IMR-90 (cell line): ENCODE measurements around the gene MRAP.

ENCODE experiments used
- MAZ ChIP-seq: IDR thresholded peaks from 2 replicates; pipeline ENCODE4 v1.6.1; 2012; ENCODE audit warnings: low read depth, mild to moderate bottlenecking, low read length, improper control_type of control experiment, moderate library complexity, borderline replicate concordance
- POLR2A ChIP-seq: IDR thresholded peaks from 2 replicates; pipeline ENCODE4 v1.6.1; 2012; ENCODE audit warnings: mild to moderate bottlenecking, low read depth, low read length
- RFX5 ChIP-seq: IDR thresholded peaks from 2 replicates; pipeline ENCODE4 v1.8.0; 2012; ENCODE audit warnings: low read depth, mild to moderate bottlenecking, low read length, moderate library complexity
- SMC3 ChIP-seq: fragments of 150-350 bp; IDR thresholded peaks from 2 replicates; pipeline ENCODE4 v1.6.1; 2016; ENCODE audit warnings: low read depth, mild to moderate bottlenecking, antibody characterized with exemption, low read length, moderate library complexity
- TF ChIP-seq, protein P1 (sequence below): conservative IDR thresholded peaks from 2 replicates; pipeline ENCODE4 v1.5.1; 2012; ENCODE audit warnings: mild to moderate bottlenecking, low read depth, low read length, improper control_type of control experiment
- TF ChIP-seq, protein P2 (sequence below): fragments of 150-350 bp; IDR thresholded peaks from 2 replicates; pipeline ENCODE4 v1.6.1; 2017; ENCODE audit warnings: mild to moderate bottlenecking, antibody characterized with exemption, low read length, low read depth

DNA sequence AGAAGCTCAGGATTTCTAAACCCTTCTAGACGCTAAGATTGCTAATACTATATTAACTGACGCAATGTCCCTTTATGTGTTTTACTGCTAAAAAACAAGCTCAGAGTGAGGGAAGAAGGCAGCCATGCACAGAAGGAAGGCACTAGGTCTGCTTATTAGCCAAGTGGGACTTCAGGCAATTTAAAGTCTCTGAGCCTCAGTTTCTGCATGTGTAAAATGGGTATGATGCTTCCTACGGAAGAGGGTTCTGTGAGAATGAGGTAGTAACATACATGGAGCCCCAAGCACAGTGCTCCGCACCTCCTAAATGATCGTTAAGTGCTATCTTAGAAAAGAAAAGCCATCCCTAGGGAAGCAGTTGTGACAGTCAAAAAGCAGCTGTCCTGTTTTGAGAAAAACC is 36.7 kb upstream of the MRAP start:
- TF ChIP-seq, protein P1, sequence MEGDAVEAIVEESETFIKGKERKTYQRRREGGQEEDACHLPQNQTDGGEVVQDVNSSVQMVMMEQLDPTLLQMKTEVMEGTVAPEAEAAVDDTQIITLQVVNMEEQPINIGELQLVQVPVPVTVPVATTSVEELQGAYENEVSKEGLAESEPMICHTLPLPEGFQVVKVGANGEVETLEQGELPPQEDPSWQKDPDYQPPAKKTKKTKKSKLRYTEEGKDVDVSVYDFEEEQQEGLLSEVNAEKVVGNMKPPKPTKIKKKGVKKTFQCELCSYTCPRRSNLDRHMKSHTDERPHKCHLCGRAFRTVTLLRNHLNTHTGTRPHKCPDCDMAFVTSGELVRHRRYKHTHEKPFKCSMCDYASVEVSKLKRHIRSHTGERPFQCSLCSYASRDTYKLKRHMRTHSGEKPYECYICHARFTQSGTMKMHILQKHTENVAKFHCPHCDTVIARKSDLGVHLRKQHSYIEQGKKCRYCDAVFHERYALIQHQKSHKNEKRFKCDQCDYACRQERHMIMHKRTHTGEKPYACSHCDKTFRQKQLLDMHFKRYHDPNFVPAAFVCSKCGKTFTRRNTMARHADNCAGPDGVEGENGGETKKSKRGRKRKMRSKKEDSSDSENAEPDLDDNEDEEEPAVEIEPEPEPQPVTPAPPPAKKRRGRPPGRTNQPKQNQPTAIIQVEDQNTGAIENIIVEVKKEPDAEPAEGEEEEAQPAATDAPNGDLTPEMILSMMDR, result no peak
- TF ChIP-seq MAZ, result no peak
- TF ChIP-seq POLR2A, result no peak
- no peak for TF ChIP-seq SMC3
- TF ChIP-seq, protein P2, sequence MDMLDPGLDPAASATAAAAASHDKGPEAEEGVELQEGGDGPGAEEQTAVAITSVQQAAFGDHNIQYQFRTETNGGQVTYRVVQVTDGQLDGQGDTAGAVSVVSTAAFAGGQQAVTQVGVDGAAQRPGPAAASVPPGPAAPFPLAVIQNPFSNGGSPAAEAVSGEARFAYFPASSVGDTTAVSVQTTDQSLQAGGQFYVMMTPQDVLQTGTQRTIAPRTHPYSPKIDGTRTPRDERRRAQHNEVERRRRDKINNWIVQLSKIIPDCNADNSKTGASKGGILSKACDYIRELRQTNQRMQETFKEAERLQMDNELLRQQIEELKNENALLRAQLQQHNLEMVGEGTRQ, result no peak
- TF ChIP-seq RFX5, result no peak
